Type B pancreatic cell (in vitro differentiated cells): ENCODE measurements around the gene LRRC47. TPM values are rescaled to one million over a fixed set of nuclear protein-coding genes. Genes with fewer than 3 reads are reported as not detected.

Experiments
- DNase-seq: peaks from one replicate; pipeline ENCODE4 v3.0.0; 2021; ENCODE audit warnings: mixed read lengths; ENCODE audit not compliant: unreplicated experiment; ENCODE audit errors: extremely low spot score
- H3K27ac Mint-ChIP-seq: 2 replicates; pipeline ENCODE4 v1.8.0; 2021; ENCODE audit warnings: mild to moderate bottlenecking, mixed read lengths
- H3K27me3 Mint-ChIP-seq: 2 replicates; pipeline ENCODE4 v1.8.0; 2021; ENCODE audit warnings: mixed read lengths
- H3K36me3 Mint-ChIP-seq: 2 replicates; pipeline ENCODE4 v1.8.0; 2021; ENCODE audit warnings: mixed read lengths
- H3K4me1 Mint-ChIP-seq: one replicate; pipeline ENCODE4 v1.8.0; 2021; ENCODE audit warnings: mixed read lengths; ENCODE audit not compliant: unreplicated experiment
- H3K4me3 Mint-ChIP-seq: 2 replicates; pipeline ENCODE4 v1.8.0; 2021; ENCODE audit warnings: mild to moderate bottlenecking, mixed read lengths
- H3K9me3 Mint-ChIP-seq: 2 replicates; pipeline ENCODE4 v1.8.0; 2021; ENCODE audit warnings: mixed read lengths
- CTCF ChIP-seq: fragments of 200-600 bp; sonication (generic); conservative IDR thresholded peaks from 2 replicates; pipeline ENCODE4 v1.5.0; 2021; ENCODE audit warnings: antibody characterized with exemption, mild to moderate bottlenecking
- total RNA-seq: library from RNA; stranded (reverse); gene quantifications from 2 replicates; pipeline ENCODE4 v1.2.1, GENCODE V29; 2021; ENCODE audit warnings: low replicate concordance

Gene LRRC47
- total RNA-seq, 1 donor from 2014 or later: 56.5 TPM

- Mint-ChIP-seq H3K36me3 (no peaks in the 10 kb centered on the region), H3K9me3 (no peaks in the 10 kb centered on the region), H3K27me3 (peaks cover 35% of the 10 kb centered on the region)
Measured at GRCh38 chr1:3762151-3762872, 34.0 kb downstream of the LRRC47 start.

GRCh38 chr1:3761296-3762010, 34.8 kb downstream of the LRRC47 start:
- peaks cover 41% of the 10 kb centered on the region for H3K27me3 Mint-ChIP-seq
- H3K36me3 Mint-ChIP-seq: no peaks in the 10 kb centered on the region
- no peak for TF ChIP-seq CTCF
- H3K4me1 Mint-ChIP-seq: no peaks in the 10 kb centered on the region
- no peak overlapping the region for H3K27ac Mint-ChIP-seq
- no peaks in the 10 kb centered on the region for H3K9me3 Mint-ChIP-seq
- DNase-seq: no peak
- H3K4me3 Mint-ChIP-seq: no peak overlapping the region

More at GRCh38 chr1:3762151-3762872, 34.0 kb downstream of the LRRC47 start:
- TF ChIP-seq CTCF: no peak
- no peak for DNase-seq
- no peak overlapping the region for H3K27ac Mint-ChIP-seq
- no peaks in the 10 kb centered on the region for H3K4me1 Mint-ChIP-seq
- no peak overlapping the region for H3K4me3 Mint-ChIP-seq

GRCh38 chr1:3759796-3760195, 36.5 kb downstream of the LRRC47 start:
- Mint-ChIP-seq H3K36me3 (no peaks in the 10 kb centered on the region), H3K4me1 (no peaks in the 10 kb centered on the region), H3K4me3 (no peak overlapping the region), H3K27me3 (peaks cover 36% of the 10 kb centered on the region), H3K9me3 (no peaks in the 10 kb centered on the region), H3K27ac (no peak overlapping the region)
- TF ChIP-seq CTCF: no peak
- no peak for DNase-seq

GRCh38 chr1:3759164-3759563, 37.1 kb downstream of the LRRC47 start:
- no peak overlapping the region for H3K27ac Mint-ChIP-seq
- no peak for DNase-seq
- H3K4me3 Mint-ChIP-seq: no peak overlapping the region
- no peaks in the 10 kb centered on the region for H3K9me3 Mint-ChIP-seq
- no peak for TF ChIP-seq CTCF
- H3K4me1 Mint-ChIP-seq: no peaks in the 10 kb centered on the region
- peaks cover 36% of the 10 kb centered on the region for H3K27me3 Mint-ChIP-seq
- H3K36me3 Mint-ChIP-seq: no peaks in the 10 kb centered on the region

GRCh38 chr1:3756394-3756793, 39.9 kb downstream of the LRRC47 start:
- no peaks in the 10 kb centered on the region for H3K4me1 Mint-ChIP-seq
- H3K27me3 Mint-ChIP-seq: peaks cover 39% of the 10 kb centered on the region
- H3K4me3 Mint-ChIP-seq: no peak overlapping the region
- H3K9me3 Mint-ChIP-seq: no peaks in the 10 kb centered on the region
- no peak for TF ChIP-seq CTCF
- no peak overlapping the region for H3K27ac Mint-ChIP-seq
- no peaks in the 10 kb centered on the region for H3K36me3 Mint-ChIP-seq
- no peak for DNase-seq
